Natural killer cell treated with Interleukin-12 subunit alpha and Interleukin-12 subunit beta and Interleukin-15 and Interleukin-18, amount 100 ng/mL, for 72 hours (primary cell): Measurements from ENCODE around the gene OSBPL9. TPM values are rescaled to one million over a fixed set of nuclear protein-coding genes. Genes with fewer than 3 reads are reported as not detected.
A peak's percentile ranks its signal among the peaks of the same experiment; 100 is the strongest.

ENCODE experiments used
- ATAC-seq, 2 donors: fragments of 150-1000 bp; cut with Tn5 transposase in 1 of 2; sonication (Bioruptor Pico), chemical (Tn5 transposase) in 1 of 2; 2 replicates each; pipeline ENCODE4 v1.10.0; 2021
- DNase-seq: peaks from one replicate; pipeline ENCODE4 v3.0.0; 2022; ENCODE audit warnings: low spot score
- H3K27ac Mint-ChIP-seq, 2 donors: 1 replicate in 1 of 2; 2 replicates in 1 of 2; pipeline ENCODE4 v1.8.0; 2022; ENCODE audit warnings: mixed read lengths in 2 of 2, mild to moderate bottlenecking in 1 of 2, moderate library complexity in 1 of 2
- H3K27me3 Mint-ChIP-seq, 2 donors: 1 replicate in 1 of 2; 2 replicates in 1 of 2; pipeline ENCODE4 v1.8.0; 2022; ENCODE audit warnings: mixed read lengths in 2 of 2
- H3K36me3 Mint-ChIP-seq: one replicate; pipeline ENCODE4 v1.8.0; 2022; ENCODE audit warnings: mixed read lengths
- H3K4me1 Mint-ChIP-seq, 2 donors: 1 replicate in 1 of 2; 2 replicates in 1 of 2; pipeline ENCODE4 v1.8.0; 2022; ENCODE audit warnings: low read depth in 2 of 2, mixed read lengths in 2 of 2, mild to moderate bottlenecking in 1 of 2
- H3K4me3 Mint-ChIP-seq: one replicate; pipeline ENCODE4 v1.8.0; 2022; ENCODE audit warnings: mixed read lengths
- H3K9me3 Mint-ChIP-seq: 2 replicates; pipeline ENCODE4 v1.8.0; 2022; ENCODE audit warnings: mixed read lengths
- total RNA-seq, 2 donors: library from RNA; stranded (reverse); gene quantifications; one replicate each; pipeline ENCODE4 v1.2.3, GENCODE V29; 2022

The OSBPL9 gene
- total RNA-seq, 2 donors from 2014 or later = 55.6 to 55.7 TPM

DNA sequence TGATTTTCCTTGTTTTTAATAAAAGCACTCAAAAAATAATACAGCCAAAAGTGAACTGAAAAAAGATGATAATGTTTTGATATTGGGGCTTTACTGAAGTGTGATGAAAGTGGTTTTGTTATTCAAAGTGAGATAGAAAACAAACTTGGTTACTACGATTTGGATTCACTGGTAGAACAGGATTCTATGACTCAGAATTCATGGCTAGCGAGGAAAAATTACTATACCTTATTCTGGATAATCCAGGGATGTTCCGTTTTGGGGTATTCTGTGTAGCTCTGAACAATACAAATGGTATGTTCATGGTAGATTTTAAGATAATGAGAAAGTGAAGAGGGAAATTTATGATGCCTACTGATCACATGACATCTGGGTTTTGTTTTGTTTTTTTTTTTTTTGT lies 144.0 kb downstream of the OSBPL9 start:
- no peaks in the 10 kb centered on the region for H3K27me3 Mint-ChIP-seq
- H3K36me3 Mint-ChIP-seq = peaks cover 6% of the 10 kb centered on the region
- ATAC-seq (no peak), DNase-seq (no peak)
- H3K9me3 Mint-ChIP-seq = no peaks in the 10 kb centered on the region
- H3K4me3 Mint-ChIP-seq = no peak overlapping the region
- no peak overlapping the region for H3K27ac Mint-ChIP-seq
- H3K4me1 Mint-ChIP-seq = peaks cover 2 to 5% of the 10 kb centered on the region in 2 donors

DNA sequence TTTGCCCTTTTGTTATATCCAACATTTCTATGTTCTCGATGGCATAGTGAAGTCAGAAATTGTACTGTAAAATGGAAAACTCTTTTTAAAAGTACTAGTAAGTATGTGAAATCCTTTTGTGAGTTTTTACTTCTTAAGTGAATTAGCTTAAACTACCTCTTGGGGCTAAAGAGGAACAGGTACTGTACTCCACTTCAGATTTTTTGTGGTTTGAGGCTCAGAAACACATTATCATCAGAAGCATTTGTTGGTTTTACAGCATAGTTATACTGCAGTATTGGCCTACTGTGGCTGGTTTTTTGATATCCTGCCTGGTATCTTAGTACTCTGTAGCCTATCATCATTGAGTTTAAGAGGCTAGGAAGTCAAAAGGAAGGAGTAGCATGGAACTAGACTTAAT lies 144.5 kb downstream of the OSBPL9 start:
- Mint-ChIP-seq H3K27me3 (no peaks in the 10 kb centered on the region), H3K4me1 (peaks cover 2 to 5% of the 10 kb centered on the region in 2 donors), H3K4me3 (no peak overlapping the region), H3K9me3 (no peaks in the 10 kb centered on the region), H3K36me3 (peaks cover 6% of the 10 kb centered on the region), H3K27ac (no peak overlapping the region)
- ATAC-seq = no peak
- DNase-seq = no peak

DNA sequence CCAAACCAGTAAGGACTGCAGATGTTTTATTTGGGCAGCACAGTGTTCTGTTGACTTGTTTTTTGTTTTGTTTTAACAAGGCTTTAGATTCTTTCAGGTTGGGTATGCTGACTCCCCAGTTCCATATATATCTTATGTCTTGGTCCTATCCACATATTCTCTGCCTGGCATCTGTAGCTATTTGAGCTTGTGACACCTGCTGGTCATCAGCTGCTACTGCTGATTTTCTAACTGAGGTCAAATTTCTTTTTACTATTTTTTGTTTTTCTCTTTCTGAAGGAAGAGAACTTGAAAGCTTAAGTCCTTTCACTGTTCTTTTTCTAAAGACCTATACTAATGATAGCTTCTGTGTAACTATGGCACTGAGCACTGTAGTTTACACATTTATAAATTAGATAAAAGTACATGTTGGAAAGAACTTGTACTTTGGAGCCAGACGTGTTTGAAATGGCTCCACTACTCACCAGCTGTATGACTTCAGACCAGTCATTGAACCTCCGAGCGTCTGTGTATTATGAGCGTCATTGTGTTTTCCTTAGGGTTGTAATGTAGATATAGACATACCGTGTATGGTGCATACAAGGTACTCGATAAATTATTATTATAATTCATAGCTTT lies 152.2 kb downstream of the OSBPL9 start:
- H3K4me1 Mint-ChIP-seq = peaks cover 14 to 18% of the 10 kb centered on the region in 2 donors
- H3K27ac Mint-ChIP-seq = peak overlapping the region in 1 of 2 donors; percentile 1
- ATAC-seq (no peak), DNase-seq (no peak)
- H3K36me3 Mint-ChIP-seq = peaks cover 21% of the 10 kb centered on the region
- H3K4me3 Mint-ChIP-seq = no peak overlapping the region
- no peaks in the 10 kb centered on the region for H3K27me3 Mint-ChIP-seq
- no peaks in the 10 kb centered on the region for H3K9me3 Mint-ChIP-seq

DNA sequence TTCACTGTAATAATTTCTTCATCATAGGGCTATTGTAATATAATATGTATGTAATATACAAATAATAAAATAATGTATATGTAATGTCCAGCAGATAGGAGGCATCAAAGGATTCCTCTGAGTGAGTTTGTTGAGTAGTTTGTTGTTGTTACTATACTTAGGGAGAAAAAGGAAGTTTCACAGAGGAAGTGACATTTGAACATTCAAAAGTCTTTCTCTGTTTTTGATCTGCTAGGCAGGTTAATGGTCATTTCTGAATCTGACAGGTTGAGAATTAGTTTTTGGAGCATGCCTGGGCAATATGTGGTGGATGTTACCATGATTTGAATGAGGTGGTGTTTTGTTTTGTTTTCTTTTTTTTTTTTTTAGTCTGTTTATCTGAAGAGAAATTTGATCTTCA lies 159.5 kb downstream of the OSBPL9 start:
- peaks cover 11 to 13% of the 10 kb centered on the region in 2 donors for H3K4me1 Mint-ChIP-seq
- H3K27ac Mint-ChIP-seq = no peak overlapping the region
- H3K27me3 Mint-ChIP-seq = no peaks in the 10 kb centered on the region
- DNase-seq (no peak), ATAC-seq (no peak)
- no peaks in the 10 kb centered on the region for H3K9me3 Mint-ChIP-seq
- no peak overlapping the region for H3K4me3 Mint-ChIP-seq
- peaks cover 33% of the 10 kb centered on the region for H3K36me3 Mint-ChIP-seq

DNA sequence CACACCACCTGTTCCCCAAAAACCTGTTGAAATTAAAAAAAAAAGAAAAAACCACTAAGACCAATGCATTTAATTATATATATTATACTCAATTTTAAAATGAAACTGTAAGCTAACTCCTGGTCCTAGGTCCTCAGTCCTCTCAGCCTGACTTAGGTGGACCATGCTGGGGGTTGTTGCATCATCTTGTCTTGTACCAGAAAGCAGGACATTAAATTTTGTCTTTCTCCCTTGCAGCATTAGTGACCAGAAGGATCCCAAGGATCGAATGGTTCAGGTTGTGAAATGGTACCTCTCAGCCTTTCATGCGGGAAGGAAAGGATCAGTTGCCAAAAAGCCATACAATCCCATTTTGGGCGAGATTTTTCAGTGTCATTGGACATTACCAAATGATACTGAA lies 164.0 kb downstream of the OSBPL9 start:
- Mint-ChIP-seq H3K36me3 (peaks cover 24% of the 10 kb centered on the region), H3K4me3 (no peak overlapping the region), H3K27me3 (no peaks in the 10 kb centered on the region), H3K27ac (no peak overlapping the region), H3K4me1 (peaks cover 0 to 2% of the 10 kb centered on the region in 2 donors), H3K9me3 (no peaks in the 10 kb centered on the region)
- ATAC-seq (no peak), DNase-seq (no peak)

DNA sequence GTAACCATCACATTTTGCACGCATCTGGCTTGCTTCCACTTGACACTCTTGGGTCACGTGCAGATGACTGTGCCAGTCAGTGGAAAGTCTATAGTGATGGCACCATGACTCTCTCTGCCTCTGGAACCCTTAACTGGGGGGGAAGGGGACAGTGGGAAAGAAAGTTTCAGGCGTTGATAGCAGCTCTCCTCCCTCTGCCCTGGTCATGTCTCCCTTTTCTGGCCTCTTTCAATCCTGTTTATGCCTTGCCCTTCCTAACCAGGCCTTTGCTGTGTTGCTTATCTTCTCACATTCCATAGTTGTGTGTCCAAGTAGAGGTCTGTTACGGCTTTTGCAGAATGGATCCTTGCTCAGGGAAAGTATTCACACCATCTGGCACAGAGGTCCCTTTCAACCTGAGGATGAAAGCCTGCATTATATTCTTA lies 168.1 kb downstream of the OSBPL9 start:
- ATAC-seq (no peak), DNase-seq (no peak)
- Mint-ChIP-seq H3K4me1 (no peaks in the 10 kb centered on the region), H3K27me3 (no peaks in the 10 kb centered on the region), H3K27ac (peak overlapping the region in 1 of 2 donors; percentile 3), H3K4me3 (no peak overlapping the region), H3K36me3 (peaks cover 41% of the 10 kb centered on the region), H3K9me3 (no peaks in the 10 kb centered on the region)

DNA sequence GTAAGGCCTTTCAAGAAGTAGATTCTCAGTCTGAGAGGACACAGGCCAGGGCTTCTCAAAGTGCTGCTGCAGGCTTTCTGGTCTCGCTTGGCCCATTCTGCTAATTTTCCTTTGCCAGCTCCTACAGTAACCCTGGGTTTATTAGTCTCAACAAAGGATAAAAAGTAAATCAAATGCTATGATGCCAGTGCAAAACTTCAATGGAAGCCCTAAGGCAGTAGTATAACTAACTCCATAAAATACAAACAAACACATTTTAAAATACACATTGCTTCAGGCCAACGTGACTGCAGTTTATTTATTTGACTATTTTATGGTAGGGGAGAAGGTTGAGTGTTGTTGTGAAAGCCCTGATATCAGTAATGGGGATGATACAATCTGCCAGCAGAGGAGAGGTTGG lies 172.0 kb downstream of the OSBPL9 start:
- peaks cover 6 to 10% of the 10 kb centered on the region in 2 donors for H3K4me1 Mint-ChIP-seq
- H3K9me3 Mint-ChIP-seq = no peaks in the 10 kb centered on the region
- no peaks in the 10 kb centered on the region for H3K27me3 Mint-ChIP-seq
- H3K27ac Mint-ChIP-seq = peak overlapping the region in 1 of 2 donors; percentile 15
- DNase-seq (no peak), ATAC-seq (no peak)
- H3K36me3 Mint-ChIP-seq = peaks cover 62% of the 10 kb centered on the region
- no peak overlapping the region for H3K4me3 Mint-ChIP-seq

DNA sequence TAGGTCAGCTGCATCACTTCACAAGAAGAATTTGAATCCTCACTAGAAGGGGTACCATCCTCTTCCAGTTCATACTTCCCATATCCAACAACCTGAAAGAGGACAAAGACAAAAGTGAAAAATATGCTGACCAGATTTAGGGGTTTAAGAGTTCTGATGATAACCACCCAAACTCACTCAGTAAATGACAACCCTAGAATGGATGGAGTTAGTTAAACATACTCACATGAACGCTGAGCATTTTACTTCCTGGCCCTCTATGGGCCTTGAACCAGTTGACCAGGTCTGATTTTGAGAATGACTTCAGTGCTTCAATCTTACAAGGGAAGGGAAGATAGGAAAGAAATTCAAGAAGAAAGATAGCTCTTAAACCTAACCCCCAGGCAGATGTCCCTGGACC lies 172.4 kb downstream of the OSBPL9 start:
- Mint-ChIP-seq H3K27ac (peak overlapping the region in 1 of 2 donors; percentile 15), H3K27me3 (no peaks in the 10 kb centered on the region), H3K9me3 (no peaks in the 10 kb centered on the region), H3K4me3 (no peak overlapping the region), H3K4me1 (peaks cover 6 to 10% of the 10 kb centered on the region in 2 donors), H3K36me3 (peaks cover 66% of the 10 kb centered on the region)
- ATAC-seq (no peak), DNase-seq (no peak)

DNA sequence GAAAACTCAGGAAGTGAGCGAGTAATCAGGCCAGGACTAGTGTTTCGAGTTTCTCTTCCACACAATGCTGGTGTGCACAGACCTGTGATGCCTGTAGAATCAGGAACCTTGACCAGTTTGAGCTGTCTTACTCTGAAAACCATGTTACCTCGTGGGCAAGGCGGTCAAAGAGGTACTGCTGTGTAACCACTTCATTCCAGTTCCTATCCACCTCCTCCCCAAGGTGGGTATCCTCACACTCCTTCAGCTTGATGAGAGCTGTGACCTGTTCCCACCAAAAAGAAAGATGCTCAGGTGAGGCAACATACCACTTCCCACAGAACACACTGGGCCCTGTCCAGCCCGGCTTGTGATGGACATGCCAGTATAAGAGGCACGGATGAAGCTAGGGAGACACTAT lies 173.5 kb downstream of the OSBPL9 start:
- peak overlapping the region; percentile 62 to 69 for H3K27ac Mint-ChIP-seq
- ATAC-seq (peak in 1 of 2 donors; percentile 34), DNase-seq (no peak)
- peaks cover 61% of the 10 kb centered on the region for H3K36me3 Mint-ChIP-seq
- H3K9me3 Mint-ChIP-seq = no peaks in the 10 kb centered on the region
- H3K4me1 Mint-ChIP-seq = peaks cover 6 to 10% of the 10 kb centered on the region in 2 donors
- no peak overlapping the region for H3K4me3 Mint-ChIP-seq
- no peaks in the 10 kb centered on the region for H3K27me3 Mint-ChIP-seq

DNA sequence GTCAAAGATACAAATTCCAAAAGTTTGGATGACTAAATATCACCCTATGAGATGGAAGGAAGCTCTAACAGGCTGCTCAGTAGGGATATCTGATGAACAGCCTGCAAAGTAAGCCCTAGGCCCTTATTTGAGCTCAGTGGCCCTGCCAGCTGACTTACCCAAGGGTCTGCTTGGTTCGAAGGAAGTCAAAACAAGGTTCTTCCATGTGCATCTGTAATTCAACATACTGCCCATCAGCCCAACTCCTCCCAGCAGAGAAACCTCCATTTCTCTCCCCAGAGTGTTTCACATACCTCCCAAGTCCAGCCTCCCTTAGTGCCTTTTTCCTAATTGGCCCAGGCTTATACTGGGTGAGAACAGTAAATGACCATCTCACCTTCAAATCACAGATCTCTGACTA lies 175.0 kb downstream of the OSBPL9 start:
- Mint-ChIP-seq H3K27ac (peak overlapping the region; percentile 53 to 69), H3K36me3 (peaks cover 54% of the 10 kb centered on the region), H3K4me3 (no peak overlapping the region), H3K9me3 (no peaks in the 10 kb centered on the region), H3K27me3 (no peaks in the 10 kb centered on the region), H3K4me1 (peaks cover 6 to 10% of the 10 kb centered on the region in 2 donors)
- ATAC-seq (no peak), DNase-seq (no peak)

DNA sequence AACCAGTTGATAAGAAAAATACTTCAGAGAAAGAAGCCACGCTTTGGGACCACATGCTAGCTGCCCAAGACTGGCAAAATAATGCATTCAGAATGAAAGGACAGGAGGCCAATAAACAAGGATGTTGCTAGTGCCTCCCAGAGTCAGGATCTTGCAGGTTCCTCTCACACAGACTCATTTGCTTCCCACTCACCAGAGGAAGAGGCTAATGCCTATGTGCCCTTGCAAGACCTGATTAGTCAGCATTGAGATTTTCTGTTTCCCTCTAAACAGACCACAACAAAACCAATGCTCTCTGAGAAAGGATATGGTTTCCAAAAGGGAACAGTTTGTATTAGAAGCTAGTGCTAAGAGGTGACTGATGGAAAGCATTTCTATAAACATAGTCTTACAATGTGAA lies 176.0 kb downstream of the OSBPL9 start:
- Mint-ChIP-seq H3K4me3 (no peak overlapping the region), H3K4me1 (peaks cover 6 to 10% of the 10 kb centered on the region in 2 donors), H3K36me3 (peaks cover 57% of the 10 kb centered on the region), H3K9me3 (no peaks in the 10 kb centered on the region), H3K27me3 (no peaks in the 10 kb centered on the region), H3K27ac (peak overlapping the region; percentile 42 to 53)
- DNase-seq (no peak), ATAC-seq (no peak)

DNA sequence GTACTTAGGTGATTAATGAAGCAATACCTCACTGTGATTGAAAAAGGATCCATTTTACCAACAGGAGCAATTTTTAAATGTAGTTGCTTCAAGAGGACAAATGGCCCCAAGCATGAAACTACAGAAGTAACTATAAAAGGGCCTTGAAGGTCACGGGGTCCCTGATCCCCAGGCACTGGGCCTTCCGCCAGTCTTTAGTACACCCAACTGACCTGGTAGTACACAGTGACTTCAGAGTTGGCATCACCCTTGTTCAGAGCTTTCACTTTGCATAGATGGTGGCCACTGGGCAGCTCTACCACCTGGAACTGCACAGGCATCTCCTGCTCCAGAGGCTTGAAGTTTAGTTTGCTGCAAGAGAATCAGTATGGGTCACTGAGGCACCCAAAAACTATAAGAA lies 177.4 kb downstream of the OSBPL9 start:
- peaks cover 51% of the 10 kb centered on the region for H3K36me3 Mint-ChIP-seq
- no peak for DNase-seq
- H3K4me3 Mint-ChIP-seq = no peak overlapping the region
- H3K4me1 Mint-ChIP-seq = peaks cover 6 to 10% of the 10 kb centered on the region in 2 donors
- H3K27me3 Mint-ChIP-seq = no peaks in the 10 kb centered on the region
- no peaks in the 10 kb centered on the region for H3K9me3 Mint-ChIP-seq
- no peak overlapping the region for H3K27ac Mint-ChIP-seq
- ATAC-seq = no peak

DNA sequence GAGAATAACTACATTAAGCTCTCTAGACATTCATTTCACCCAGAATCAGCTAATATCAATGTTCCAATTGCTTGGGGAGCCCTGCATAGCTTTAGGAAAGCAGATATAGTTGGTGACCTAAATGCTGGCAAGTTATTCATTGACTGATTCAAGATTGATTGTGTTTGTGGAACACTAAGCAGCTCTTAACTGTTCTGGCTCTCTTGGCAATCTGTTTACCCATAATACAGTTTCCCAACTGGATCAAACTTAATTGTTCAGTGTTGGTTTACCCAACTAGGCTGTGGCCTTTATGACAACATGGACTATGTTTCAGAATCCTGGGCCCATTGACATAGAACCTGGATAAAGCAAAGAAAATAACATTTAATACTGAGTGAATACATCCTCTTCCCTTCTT lies 178.0 kb downstream of the OSBPL9 start:
- DNase-seq = no peak
- ATAC-seq = no peak
- Mint-ChIP-seq H3K4me3 (no peak overlapping the region), H3K27ac (peak overlapping the region in 1 of 2 donors; percentile 23), H3K4me1 (peaks cover 6 to 10% of the 10 kb centered on the region in 2 donors), H3K36me3 (peaks cover 45% of the 10 kb centered on the region), H3K9me3 (no peaks in the 10 kb centered on the region), H3K27me3 (no peaks in the 10 kb centered on the region)

DNA sequence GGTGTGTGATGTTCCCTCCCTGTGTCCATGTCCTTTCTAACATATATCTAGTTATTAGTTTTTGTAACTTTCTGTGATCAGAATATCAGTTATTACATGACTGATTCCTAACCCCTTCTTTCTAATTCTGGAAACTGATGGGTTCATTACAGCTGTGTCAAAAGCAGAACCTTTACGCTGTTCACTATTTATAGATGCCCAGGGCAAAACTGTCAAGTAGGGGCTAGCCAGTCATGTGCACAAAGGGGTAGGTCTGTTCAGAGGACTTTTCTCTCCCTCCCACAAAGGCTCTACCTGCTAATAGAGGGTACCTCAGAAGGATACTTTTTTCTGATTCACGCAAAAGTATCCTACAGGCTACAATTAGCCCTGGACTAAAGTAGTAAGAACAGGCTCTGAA lies 182.5 kb downstream of the OSBPL9 start:
- Mint-ChIP-seq H3K9me3 (no peaks in the 10 kb centered on the region), H3K4me3 (no peak overlapping the region), H3K36me3 (peaks cover 28% of the 10 kb centered on the region), H3K27me3 (no peaks in the 10 kb centered on the region), H3K27ac (no peak overlapping the region), H3K4me1 (no peaks in the 10 kb centered on the region)
- no peak for DNase-seq
- ATAC-seq = no peak

DNA sequence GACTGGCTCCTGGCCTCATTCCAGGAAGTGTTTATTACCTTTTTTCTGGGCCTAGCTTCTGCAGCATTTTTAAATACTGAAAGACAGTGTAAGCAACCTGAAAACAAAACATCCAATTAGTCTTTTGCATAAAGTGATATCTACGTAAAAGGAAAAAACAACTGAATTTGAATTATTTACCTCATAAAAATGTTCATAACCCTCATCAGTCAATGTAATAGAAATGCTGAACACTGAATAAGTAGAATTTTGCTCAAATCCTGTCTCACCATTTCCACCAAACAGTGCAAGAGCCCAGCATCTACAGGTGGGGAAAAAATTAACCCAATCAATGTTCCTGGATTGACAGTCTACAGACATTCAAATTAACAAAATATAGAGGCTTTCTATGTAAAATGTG lies 197.6 kb downstream of the OSBPL9 start:
- no peaks in the 10 kb centered on the region for H3K27me3 Mint-ChIP-seq
- DNase-seq (no peak), ATAC-seq (no peak)
- H3K4me3 Mint-ChIP-seq = no peak overlapping the region
- H3K9me3 Mint-ChIP-seq = no peaks in the 10 kb centered on the region
- peaks cover 21% of the 10 kb centered on the region for H3K36me3 Mint-ChIP-seq
- H3K4me1 Mint-ChIP-seq = peaks cover 0 to 2% of the 10 kb centered on the region in 2 donors
- no peak overlapping the region for H3K27ac Mint-ChIP-seq
